A549 treated with CpdA at 1 μM for 4 hours (cell line): ENCODE data around the gene DPP7. TPM values are rescaled to one million over a fixed set of nuclear protein-coding genes. Genes with fewer than 3 reads are reported as not detected.

Experiments
- total RNA-seq: library from RNA; stranded (reverse); fragments of 200-300 nt; extraction: Qiagen RNA extraction; gene quantifications from 5 replicates; pipeline ENCODE4 v1.2.3, GENCODE V29; 2022; ENCODE audit warnings: low read depth

Gene DPP7
- 71.6 to 131 TPM (median 112 TPM) in 5 replicates for total RNA-seq

GRCh38 chr9:137114613-137115393, at the start of gene DPP7:
Gene DPP7, minus strand, starts transcription at chr9:137114733. Its CDS starts 20 bp downstream, at chr9:137114713.

GRCh38 chr9:137138722-137139467, 24.4 kb upstream of the DPP7 start, which contains the start of gene GRIN1:
Gene GRIN1, plus strand, starts transcription at chr9:137139154. Its CDS starts 333 bp downstream, at chr9:137139487.

GRCh38 chr9:137086531-137087408, 27.8 kb downstream of the DPP7 start, which contains the start of gene MAN1B1:
Gene MAN1B1, plus strand, starts transcription at chr9:137086985. Its CDS starts 15 bp downstream, at chr9:137087000.

GRCh38 chr9:137077010-137077747, 37.4 kb downstream of the DPP7 start, which contains the start of gene UAP1L1:
Gene UAP1L1, plus strand, starts transcription at chr9:137077517. Its CDS starts 16 bp downstream, at chr9:137077533.

GRCh38 chr9:137070201-137070905, 44.2 kb downstream of the DPP7 start, which contains the start of gene SAPCD2:
Gene SAPCD2, minus strand, starts transcription at chr9:137070557. Its CDS starts 97 bp downstream, at chr9:137070460.

Other genes starting within 250 kb of the DPP7 start
- 418 to 545 TPM (median 475 TPM) in 5 replicates for gene EDF1, start 248.4 kb downstream of the DPP7 start, total RNA-seq
- gene TRAF2, start 228.2 kb downstream of the DPP7 start, total RNA-seq: 46.3 to 81.8 TPM (median 69.1 TPM) in 5 replicates
- gene FBXW5, start 170.0 kb downstream of the DPP7 start, total RNA-seq: 61.9 to 101 TPM (median 95.1 TPM) in 5 replicates
- 0.54 to 1.9 TPM (median 1.2 TPM) in 5 replicates for gene C8G, start 169.5 kb downstream of the DPP7 start, total RNA-seq
- gene LCN12, start 162.5 kb downstream of the DPP7 start, total RNA-seq: 0.51 to 2.0 TPM (median 1.1 TPM) in 5 replicates
- 0.35 to 0.71 TPM (median 0.39 TPM) in 3 of 5 replicates, not detected in the others for gene PTGDS, start 137.2 kb downstream of the DPP7 start, total RNA-seq
- 0.02 TPM in 1 of 5 replicates, not detected in the others for gene LCNL1, start 131.7 kb downstream of the DPP7 start, total RNA-seq
- gene PAXX, start 122.3 kb downstream of the DPP7 start, total RNA-seq: 49.2 to 83.7 TPM (median 73.5 TPM) in 5 replicates
- 1.7 to 4.0 TPM (median 3.5 TPM) in 5 replicates for gene CLIC3, start 118.2 kb downstream of the DPP7 start, total RNA-seq
- gene ABCA2, start 86.5 kb downstream of the DPP7 start, total RNA-seq: 23.2 to 31.7 TPM (median 25.6 TPM) in 5 replicates
- 0.05 TPM in 2 of 5 replicates, not detected in the others for gene FUT7, start 82.6 kb downstream of the DPP7 start, total RNA-seq
- gene NPDC1, start 68.6 kb downstream of the DPP7 start, total RNA-seq: 36.7 to 87.5 TPM (median 78.6 TPM) in 5 replicates
- 0.72 to 1.2 TPM (median 0.76 TPM) in 5 replicates for gene ENTPD2, start 60.7 kb downstream of the DPP7 start, total RNA-seq
- gene SAPCD2, start 44.2 kb downstream of the DPP7 start, total RNA-seq: 13.9 to 28.6 TPM (median 24.4 TPM) in 5 replicates
- gene UAP1L1, start 37.2 kb downstream of the DPP7 start, total RNA-seq: 9.7 to 15.4 TPM (median 11.3 TPM) in 5 replicates
- gene MAN1B1, start 27.7 kb downstream of the DPP7 start, total RNA-seq: 41.0 to 54.7 TPM (median 47.7 TPM) in 5 replicates
- 0.31 to 1.0 TPM (median 0.38 TPM) in 5 replicates for gene GRIN1, start 24.4 kb upstream of the DPP7 start, total RNA-seq
- 0.48 to 2.1 TPM (median 1.3 TPM) in 5 replicates for gene LRRC26, start 55.3 kb upstream of the DPP7 start, total RNA-seq
- not detected in 5 replicates for gene TMEM210, start 57.3 kb upstream of the DPP7 start, total RNA-seq
- 25.4 to 37.9 TPM (median 36.1 TPM) in 5 replicates for gene ANAPC2, start 73.8 kb upstream of the DPP7 start, total RNA-seq
- gene SSNA1, start 73.9 kb upstream of the DPP7 start, total RNA-seq: 88.4 to 157 TPM (median 143 TPM) in 5 replicates
- gene TPRN, start 86.0 kb upstream of the DPP7 start, total RNA-seq: 5.6 to 11.1 TPM (median 10.3 TPM) in 5 replicates
- gene TMEM203, start 90.9 kb upstream of the DPP7 start, total RNA-seq: 32.9 to 47.1 TPM (median 45.3 TPM) in 5 replicates
- gene NDOR1, start 91.0 kb upstream of the DPP7 start, total RNA-seq: 15.2 to 19.1 TPM (median 16.4 TPM) in 5 replicates
- gene RNF208, start 107.5 kb upstream of the DPP7 start, total RNA-seq: 1.1 to 2.4 TPM (median 1.9 TPM) in 5 replicates
- gene CYSRT1, start 110.4 kb upstream of the DPP7 start, total RNA-seq: 3.3 to 5.0 TPM (median 4.0 TPM) in 5 replicates
- 0.10 to 0.24 TPM (median 0.20 TPM) in 5 replicates for gene RNF224, start 112.8 kb upstream of the DPP7 start, total RNA-seq
- gene SLC34A3, start 116.2 kb upstream of the DPP7 start, total RNA-seq: 0.07 to 0.13 TPM (median 0.08 TPM) in 5 replicates
- gene TUBB4B, start 126.6 kb upstream of the DPP7 start, total RNA-seq: 595 to 818 TPM (median 736 TPM) in 5 replicates
- gene STPG3, start 136.6 kb upstream of the DPP7 start, total RNA-seq: not detected in 5 replicates
- 42.8 to 63.0 TPM (median 54.8 TPM) in 5 replicates for gene NELFB, start 140.6 kb upstream of the DPP7 start, total RNA-seq
- 17.8 to 30.2 TPM (median 27.4 TPM) in 5 replicates for gene TOR4A, start 163.0 kb upstream of the DPP7 start, total RNA-seq
- 2.7 to 7.1 TPM (median 5.4 TPM) in 5 replicates for gene NRARP, start 187.5 kb upstream of the DPP7 start, total RNA-seq